GM12878 (cell line): ENCODE data around the gene FNDC3B. TPM values are rescaled to one million over a fixed set of nuclear protein-coding genes. Genes with fewer than 3 reads are reported as not detected.

Experiments used
- ATAC-seq: fragments of 200-7000 bp; cut with Tn5 transposase; 3 replicates; pipeline ENCODE4 v1.9.1; 2020; ENCODE audit warnings: mild to moderate bottlenecking, moderate library complexity
- BruUV-seq: library from RNA; stranded (reverse); fragments of 400-500 nt; replicated peaks from 2 replicates; lab custom pipeline; 2021; lab: Mats Ljungman, UMichigan
- CTCF ChIA-PET: fragments of 300-600 bp; sonication (Branson Sonifier 250); formaldehyde crosslinking; extraction: SDS; loops from one replicate; lab custom pipeline; 2021; ENCODE audit warnings: inconsistent platforms; lab: Yijun Ruan, JAX
- POLR2A ChIA-PET: fragments of 350-600 bp; formaldehyde crosslinking; extraction: SDS; loops from one replicate; lab custom pipeline; 2021; ENCODE audit warnings: inconsistent platforms; lab: Charles Lee
- RAD21 ChIA-PET: fragments of 300-600 bp; sonication (Branson Sonifier 250); formaldehyde crosslinking; loops from one replicate; lab custom pipeline; 2023; ENCODE audit warnings: antibody characterized with exemption; ENCODE audit not compliant: unreplicated experiment; lab: Charles Lee
- SMC1A ChIA-PET: fragments of 300-600 bp; sonication (Branson Sonifier 250); formaldehyde crosslinking; loops from one replicate; lab custom pipeline; 2023; ENCODE audit not compliant: unreplicated experiment, uncharacterized antibody; lab: Charles Lee
- DNase-seq: peaks from one replicate; pipeline ENCODE4 v3.0.0-alpha.2; 2011; ENCODE audit warnings: low read depth, low spot score
- FAIRE-seq: peaks from 3 replicates; lab custom pipeline; 2011; peaks lifted over from hg19 to GRCh38; lab: Jason Lieb, UNC
- H2AFZ ChIP-seq: 2 replicates; pipeline ENCODE4 v1.6.0; 2011; ENCODE audit warnings: low read depth, low read length, control low read depth; ENCODE audit not compliant: control insufficient read depth
- H3K27ac ChIP-seq: 2 replicates; pipeline ENCODE4 v1.5.1; 2011; ENCODE audit warnings: control low read depth; ENCODE audit not compliant: control insufficient read depth, insufficient read depth
- H3K27me3 ChIP-seq, 2 experiments: replicated peaks in 1 of 2; 2 replicates each; pipeline versions ENCODE4 v1.6.0 to v1.6.1; 2011; ENCODE audit warnings: low read length in 1 of 2; ENCODE audit not compliant: control insufficient read depth in 2 of 2, insufficient read depth in 2 of 2
- H3K36me3 ChIP-seq, 2 experiments: 2 replicates each; pipeline ENCODE4 v1.5.1; 2011; ENCODE audit warnings: low read length in 1 of 2; ENCODE audit not compliant: control insufficient read depth in 2 of 2, insufficient read depth in 2 of 2
- H3K4me1 ChIP-seq: 2 replicates; pipeline ENCODE4 v1.6.1; 2011; ENCODE audit warnings: mild to moderate bottlenecking, low read length, moderate library complexity, mixed read lengths; ENCODE audit not compliant: control insufficient read depth, insufficient read depth
- H3K4me2 ChIP-seq: 2 replicates; pipeline ENCODE4 v1.6.0; 2011; ENCODE audit warnings: control low read depth; ENCODE audit not compliant: control insufficient read depth, insufficient read depth
- H3K4me3 ChIP-seq: fragments of 200-600 bp; sonication (generic); 2 replicates; pipeline ENCODE4 v1.5.1; 2016
- H3K79me2 ChIP-seq: 2 replicates; pipeline ENCODE4 v1.6.0; 2011; ENCODE audit warnings: low read length; ENCODE audit not compliant: control insufficient read depth, insufficient read depth
- H3K9ac ChIP-seq: 2 replicates; pipeline ENCODE4 v1.8.0; 2011; ENCODE audit warnings: low read length, control low read depth, mixed read lengths; ENCODE audit not compliant: control insufficient read depth, insufficient read depth
- H3K9me3 ChIP-seq: replicated peaks from 3 replicates; pipeline ENCODE4 v1.5.1; 2011; ENCODE audit warnings: mild to moderate bottlenecking, low read length; ENCODE audit not compliant: control insufficient read depth, insufficient read depth
- H4K20me1 ChIP-seq: 2 replicates; pipeline ENCODE4 v1.6.0; 2011; ENCODE audit not compliant: control insufficient read depth, insufficient read depth
- FOS ChIP-seq: IDR thresholded peaks from 3 replicates; pipeline ENCODE4 v1.6.1; 2011; ENCODE audit warnings: borderline replicate concordance; ENCODE audit not compliant: insufficient read length; ENCODE audit errors: extremely low read depth
- NFXL1 ChIP-seq: fragments of 450-650 bp; IDR thresholded peaks from 2 replicates; pipeline ENCODE4 v1.6.1; 2017; ENCODE audit warnings: antibody characterized with exemption, mild to moderate bottlenecking, borderline replicate concordance
- WGBS: methylation state at CpG from one replicate; pipeline ENCODE4 v1.1.6; 2016; ENCODE audit warnings: low lambda C conversion rate; ENCODE audit not compliant: insufficient replicate concordance, insufficient coverage; ENCODE audit errors: missing lambda C conversion rate; 5-methylcytosine and 5-hydroxymethylcytosine counted together
- in situ Hi-C: fragments of 300-500 bp; cut with MboI; formaldehyde crosslinking; loops from 9 replicates; pipeline ENCODE4 v1.14.3; 2018; ENCODE audit warnings: mixed read lengths
- intact Hi-C: fragments of 100-400 bp; cut with micrococcal nuclease; formaldehyde crosslinking; loops from one replicate; pipeline ENCODE4 v1.14.2; 2022; ENCODE audit not compliant: unreplicated experiment
- polyA plus RNA-seq, 11 experiments: library from polyadenylated mRNA; depleted of rRNA in 4 of 11; unstranded in 6 of 11; stranded (reverse) in 5 of 11; fragments of >200 nt; fragmentation: Nextera tagmentation in 4 of 11; fragmentation: Illumina TruSeq in 1 of 11; extraction: Ambion mirVana in 4 of 11; extraction: Trizol in 1 of 11; gene quantifications; 1 replicate in 1 of 11; 2 replicates in 10 of 11; pipeline versions ENCODE4 v1.2.1 to v1.2.3, GENCODE V29; 2011 to 2016; ENCODE audit warnings: inconsistent platforms in 2 of 11, missing spikeins in 2 of 11, low read depth in 1 of 11
- total RNA-seq, 4 experiments: library from RNA; depleted of rRNA in 3 of 4; stranded (reverse); fragments of >200 nt in 3 of 4; fragmentation: Illumina TruSeq in 1 of 4; extraction: Trizol in 1 of 4; gene quantifications; 2 replicates each; pipeline versions ENCODE4 v1.2.1 to v1.2.3, GENCODE V29; 2013 to 2021
- TF ChIP-seq, protein P1 (sequence below): IDR thresholded peaks from 2 replicates; pipeline ENCODE4 v1.6.1; 2012; ENCODE audit warnings: mild to moderate bottlenecking, low read depth, low read length

Gene FNDC3B
- total and polyA plus RNA-seq, 10 of the 15 experiments (the other 5 are each of a cell fraction or from before 2014, with no cell fraction given): 7.9 to 35.0 (median 18.5) TPM

DNA sequence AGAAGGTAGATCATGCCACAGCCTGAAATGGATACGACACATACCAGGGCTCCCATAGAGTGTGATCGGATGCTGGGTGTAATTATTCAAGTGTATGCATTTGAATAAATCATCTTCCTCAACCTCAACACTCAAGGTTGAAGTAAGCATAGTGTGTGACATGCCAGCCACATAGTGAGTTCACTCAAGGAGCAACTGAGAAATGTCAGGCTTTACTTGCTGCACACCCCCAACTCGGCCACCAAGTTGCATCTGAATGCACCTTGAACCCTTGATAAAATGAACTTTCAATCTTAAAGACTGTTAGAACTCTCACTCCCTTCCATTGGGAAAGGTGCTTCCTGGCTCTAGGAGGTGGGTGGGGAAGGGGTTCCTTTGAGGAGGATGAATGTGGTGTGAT is 287.6 kb downstream of the FNDC3B start:
- ChIA-PET CTCF (interaction anchor here (1.1 kb wide), 1 partner anchor 15 kb away, joined by 3 read pairs; no protein-coding TSS in a partner anchor), SMC1A (no interaction called here), RAD21 (no interaction called here), POLR2A (no interaction called here)
- Histone ChIP-seq H3K36me3 (peaks cover 14 to 31% of the 10 kb centered on the region in 2 experiments), H3K27me3 (no peaks in the 10 kb centered on the region), H3K4me2 (no peak overlapping the region), H3K27ac (no peak overlapping the region), H3K4me3 (no peak overlapping the region), H3K9ac (no peak overlapping the region), H3K4me1 (no peaks in the 10 kb centered on the region), H3K9me3 (no peaks in the 10 kb centered on the region), H4K20me1 (no peaks in the 10 kb centered on the region), H3K79me2 (no peaks in the 10 kb centered on the region), H2AFZ (no peak overlapping the region)
- TF ChIP-seq NFXL1: no peak
- no peak for TF ChIP-seq FOS
- TF ChIP-seq, protein P1, sequence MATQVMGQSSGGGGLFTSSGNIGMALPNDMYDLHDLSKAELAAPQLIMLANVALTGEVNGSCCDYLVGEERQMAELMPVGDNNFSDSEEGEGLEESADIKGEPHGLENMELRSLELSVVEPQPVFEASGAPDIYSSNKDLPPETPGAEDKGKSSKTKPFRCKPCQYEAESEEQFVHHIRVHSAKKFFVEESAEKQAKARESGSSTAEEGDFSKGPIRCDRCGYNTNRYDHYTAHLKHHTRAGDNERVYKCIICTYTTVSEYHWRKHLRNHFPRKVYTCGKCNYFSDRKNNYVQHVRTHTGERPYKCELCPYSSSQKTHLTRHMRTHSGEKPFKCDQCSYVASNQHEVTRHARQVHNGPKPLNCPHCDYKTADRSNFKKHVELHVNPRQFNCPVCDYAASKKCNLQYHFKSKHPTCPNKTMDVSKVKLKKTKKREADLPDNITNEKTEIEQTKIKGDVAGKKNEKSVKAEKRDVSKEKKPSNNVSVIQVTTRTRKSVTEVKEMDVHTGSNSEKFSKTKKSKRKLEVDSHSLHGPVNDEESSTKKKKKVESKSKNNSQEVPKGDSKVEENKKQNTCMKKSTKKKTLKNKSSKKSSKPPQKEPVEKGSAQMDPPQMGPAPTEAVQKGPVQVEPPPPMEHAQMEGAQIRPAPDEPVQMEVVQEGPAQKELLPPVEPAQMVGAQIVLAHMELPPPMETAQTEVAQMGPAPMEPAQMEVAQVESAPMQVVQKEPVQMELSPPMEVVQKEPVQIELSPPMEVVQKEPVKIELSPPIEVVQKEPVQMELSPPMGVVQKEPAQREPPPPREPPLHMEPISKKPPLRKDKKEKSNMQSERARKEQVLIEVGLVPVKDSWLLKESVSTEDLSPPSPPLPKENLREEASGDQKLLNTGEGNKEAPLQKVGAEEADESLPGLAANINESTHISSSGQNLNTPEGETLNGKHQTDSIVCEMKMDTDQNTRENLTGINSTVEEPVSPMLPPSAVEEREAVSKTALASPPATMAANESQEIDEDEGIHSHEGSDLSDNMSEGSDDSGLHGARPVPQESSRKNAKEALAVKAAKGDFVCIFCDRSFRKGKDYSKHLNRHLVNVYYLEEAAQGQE: no peak
- FAIRE-seq (no peak), ATAC-seq (no peak), DNase-seq (no peak)
- in situ Hi-C loops (loop anchor here (25.0 kb wide), 1 partner anchor 335 kb away; no protein-coding TSS in a partner anchor), intact Hi-C loops (no loop called here)
- no TSS peak for BruUV-seq
- 63% methylated on average over 3 of the region's 3 CpGs for WGBS
